GM21576 (cell line): Measurements from ENCODE around the gene RPS6KB2.
"Not testable (repeated sequence)": the region's sequence is repeated elsewhere in the genome, so short reads cannot be mapped to it uniquely, and the experiment has no call there.

ENCODE experiments used
- ATAC-seq: cut with Tn5 transposase; IDR thresholded peaks from one replicate; pipeline ENCODE4 v1.9.1; 2021; ENCODE audit warnings: mild to moderate bottlenecking, moderate library complexity; ENCODE audit not compliant: unreplicated experiment

RPS6KB2 gene

DNA sequence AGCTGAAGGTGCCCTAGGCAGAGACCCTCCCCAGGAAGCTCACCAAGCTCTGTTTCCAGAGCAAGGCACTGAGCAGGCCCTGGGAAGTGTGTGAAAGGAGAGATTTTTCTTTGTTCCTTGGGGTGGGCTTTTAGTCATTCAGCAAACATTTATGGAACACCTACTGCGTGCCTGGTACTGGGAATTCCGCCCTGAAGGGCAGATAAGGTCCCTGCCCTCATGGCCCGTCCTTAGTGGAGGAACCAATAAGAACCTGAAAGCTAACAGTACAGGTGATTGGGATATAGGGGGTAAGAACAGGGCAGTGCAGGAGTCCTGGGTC lies 36.9 kb downstream of the RPS6KB2 start:
- ATAC-seq = no peak

DNA sequence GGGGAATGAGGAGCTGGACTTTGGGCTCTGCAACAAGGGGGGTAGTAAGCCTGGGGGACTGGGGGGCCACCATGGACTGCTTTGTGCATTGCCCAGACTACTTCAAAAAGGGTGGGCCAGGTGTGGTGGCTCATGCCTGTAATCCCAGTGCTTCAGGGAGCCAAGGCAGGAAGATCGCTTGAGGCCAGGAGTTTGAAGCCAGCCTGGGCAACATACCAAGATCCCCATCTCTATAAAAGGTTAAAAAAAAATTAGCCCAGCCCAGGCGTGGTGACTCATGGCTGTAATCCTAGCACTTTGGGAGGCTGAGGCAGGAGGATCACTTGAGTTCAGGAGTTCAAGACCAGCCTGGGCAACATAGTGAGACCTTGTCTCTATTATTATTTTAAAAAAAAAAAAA lies 37.2 kb downstream of the RPS6KB2 start:
- ATAC-seq = not testable (repeated sequence)

DNA sequence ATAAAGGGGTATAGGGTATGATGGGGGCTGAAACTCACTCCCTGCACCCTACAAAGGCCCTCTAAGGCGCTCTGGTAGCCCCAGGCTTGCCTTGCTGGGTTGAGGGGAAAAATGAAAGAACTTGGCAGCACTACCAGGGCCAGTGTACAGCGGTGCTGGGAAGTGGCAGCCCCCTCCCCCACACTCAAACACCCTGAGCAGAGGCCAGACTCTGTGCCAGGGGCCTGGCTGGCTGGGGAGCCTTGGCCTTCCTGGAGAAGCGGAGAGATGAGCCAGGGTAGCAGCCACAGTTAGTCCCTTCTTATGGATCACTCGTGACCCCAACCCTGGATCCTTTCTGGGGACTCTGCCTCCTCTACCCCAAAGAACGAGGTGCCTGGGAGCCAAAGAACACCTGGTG lies 38.1 kb downstream of the RPS6KB2 start:
- ATAC-seq = no peak

DNA sequence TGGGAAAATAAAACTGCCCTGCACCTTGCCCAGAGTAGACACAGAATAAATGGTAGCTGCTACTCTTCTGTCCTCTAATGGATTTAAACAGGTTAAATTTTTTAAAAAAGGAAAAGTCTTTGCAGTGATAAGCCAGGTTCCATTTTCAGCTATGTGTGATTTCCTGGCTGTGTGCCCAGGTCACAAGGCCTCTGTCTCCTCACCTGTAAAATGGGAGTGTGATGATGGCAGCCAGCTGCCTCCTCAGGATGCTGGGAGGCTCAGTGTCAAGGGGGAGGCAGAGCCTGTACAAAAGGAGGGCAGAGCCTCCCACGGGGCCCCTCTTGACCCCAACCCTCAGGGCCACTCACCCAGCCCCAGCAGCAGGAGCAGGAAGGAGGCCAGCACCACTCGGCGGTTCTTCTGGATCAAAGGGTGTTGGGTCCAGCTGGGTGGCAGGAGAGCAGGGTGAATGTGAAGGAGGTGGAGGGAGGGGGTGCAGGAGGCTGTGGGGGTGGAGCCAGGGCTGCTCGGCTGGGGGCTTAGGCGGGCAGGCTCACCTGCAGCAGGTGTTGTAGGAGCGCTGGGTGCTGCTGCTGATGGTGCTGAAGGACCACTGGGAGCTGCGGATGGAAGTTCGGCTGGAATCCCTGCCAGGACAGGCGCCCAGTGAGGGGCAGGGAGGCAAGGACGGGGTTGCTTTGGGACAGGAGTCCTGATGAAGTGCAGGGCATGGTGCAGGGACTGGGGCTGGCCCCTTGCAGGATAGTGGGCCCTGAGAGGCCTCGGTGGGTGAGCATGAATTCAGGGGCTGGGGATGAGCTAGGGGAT lies 38.9 kb downstream of the RPS6KB2 start:
- ATAC-seq = no peak

DNA sequence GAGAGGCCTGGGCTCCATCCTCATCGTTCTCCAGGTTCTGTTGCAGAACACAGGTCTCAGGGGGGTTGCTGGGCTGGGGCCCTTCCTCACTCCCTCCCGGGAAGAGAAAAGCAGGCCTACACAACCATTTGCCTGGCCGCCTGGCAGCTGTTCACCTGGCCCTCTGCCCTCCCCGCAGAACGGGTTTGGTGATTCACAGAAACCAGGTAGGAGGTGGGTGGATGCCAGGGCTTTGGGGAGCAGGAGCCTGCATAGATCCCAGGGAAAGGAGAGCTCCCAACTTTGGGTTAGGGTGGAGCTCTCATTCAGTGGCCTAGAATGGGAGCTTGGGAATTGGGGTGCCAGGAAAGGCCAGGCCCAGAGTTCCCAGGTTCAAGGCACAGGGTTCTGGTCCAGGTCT lies 39.8 kb downstream of the RPS6KB2 start:
- no peak for ATAC-seq

DNA sequence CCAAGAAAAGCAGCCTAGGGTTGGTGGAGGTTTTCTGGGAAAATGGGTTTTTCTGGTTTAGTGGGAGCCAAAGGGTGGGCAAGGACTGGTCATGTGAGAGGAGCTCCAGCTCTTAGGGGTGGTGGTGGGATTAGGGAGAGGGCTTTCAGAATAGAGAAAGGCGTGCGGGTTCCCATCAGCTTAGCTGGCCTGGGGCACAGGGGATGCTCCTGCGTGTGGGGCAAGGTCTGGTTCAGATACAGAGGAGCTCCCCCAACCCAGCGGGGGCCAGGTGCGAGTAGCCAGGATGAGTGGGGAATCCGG lies 40.1 kb downstream of the RPS6KB2 start:
- ATAC-seq = no peak

DNA sequence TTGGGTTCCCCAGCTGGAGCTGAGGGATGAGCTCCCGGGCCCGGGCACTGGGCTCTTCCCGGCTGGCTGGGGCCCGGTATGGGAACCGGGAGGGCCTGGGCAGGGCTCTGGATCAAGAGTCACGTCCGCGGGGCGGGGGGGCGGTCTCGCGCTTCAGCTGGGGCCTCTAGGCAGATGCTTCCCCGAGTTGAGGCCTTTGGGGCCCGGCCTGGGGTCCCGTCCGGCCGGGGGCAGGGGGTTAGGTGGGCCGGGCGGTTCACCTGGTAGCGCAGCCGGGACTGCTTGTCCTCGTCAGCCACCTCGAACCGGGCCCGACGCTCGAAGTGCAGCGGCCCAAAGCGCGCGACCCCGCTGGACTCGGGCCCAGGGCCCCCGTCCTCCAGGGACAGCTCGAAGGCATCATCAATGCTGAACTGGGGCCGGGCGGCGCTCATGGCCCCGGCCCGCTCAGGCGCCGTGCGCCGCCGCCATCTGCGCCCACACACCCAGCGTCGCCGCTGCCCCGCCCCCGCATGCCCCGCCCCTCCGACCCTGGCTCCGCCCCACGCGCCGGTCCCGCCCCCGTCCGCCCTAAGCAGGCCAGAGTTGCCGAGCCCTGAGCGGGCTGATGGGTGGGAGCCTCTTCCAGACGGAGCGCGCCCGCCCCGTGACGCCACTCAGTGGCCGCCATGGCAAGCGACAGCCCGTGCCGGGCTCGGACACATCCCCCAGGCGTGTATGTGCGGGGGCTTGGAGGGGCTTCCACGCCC lies 40.6 kb downstream of the RPS6KB2 start, which contains the start of gene TMEM134:
Gene TMEM134 (minus strand): TSS at position 493 of the 749 bp plus-strand sequence. CDS start 59 bp downstream, at position 434.
- peak; percentile 58 for ATAC-seq

DNA sequence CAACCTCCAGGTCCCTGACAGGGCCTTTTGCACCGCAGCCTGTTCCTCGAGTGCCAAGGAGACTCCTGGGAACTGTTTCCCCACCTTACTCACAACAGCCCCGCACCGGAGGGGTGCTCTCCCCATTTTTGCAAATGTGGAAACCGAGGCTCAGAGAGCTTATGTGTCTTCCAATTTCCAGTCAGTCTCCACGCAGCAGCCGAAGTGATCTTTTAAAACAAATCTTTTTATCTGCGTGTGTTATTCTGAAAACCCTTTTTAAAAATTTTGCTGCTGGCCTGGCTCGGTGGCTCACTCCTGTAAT lies 41.2 kb downstream of the RPS6KB2 start:
- no peak for ATAC-seq

DNA sequence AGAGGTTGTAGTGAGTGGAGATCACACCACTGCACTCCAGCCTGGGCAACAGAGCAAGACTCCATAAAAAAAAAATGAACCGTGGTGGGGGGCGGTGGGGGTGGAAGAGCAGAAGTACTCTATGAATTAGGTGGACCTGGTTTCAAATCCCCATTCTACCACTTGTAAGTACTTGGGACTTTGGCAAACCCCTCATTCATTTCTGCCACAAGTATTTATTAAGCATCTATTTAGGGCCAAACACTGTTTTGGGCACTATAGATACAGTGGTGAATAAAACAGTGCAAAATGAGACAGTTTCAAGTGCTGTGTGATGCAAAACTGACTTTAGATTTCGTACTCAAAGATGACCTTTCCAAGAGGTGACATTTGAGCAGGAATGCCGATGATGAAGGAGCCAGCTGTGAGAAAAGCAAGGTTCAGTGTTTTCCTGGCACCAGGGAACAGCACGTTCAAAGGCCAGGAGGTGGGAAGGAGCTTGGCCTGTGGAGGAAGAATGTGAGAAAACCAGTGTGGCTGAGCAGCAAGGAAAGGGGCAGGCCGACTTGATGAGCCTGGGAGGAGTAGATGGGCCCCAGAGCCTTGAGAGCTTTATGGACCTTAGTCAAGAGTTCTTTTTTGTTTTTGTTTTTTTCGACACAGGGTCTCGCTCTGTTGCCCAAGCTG lies 42.2 kb downstream of the RPS6KB2 start:
- no peak for ATAC-seq

DNA sequence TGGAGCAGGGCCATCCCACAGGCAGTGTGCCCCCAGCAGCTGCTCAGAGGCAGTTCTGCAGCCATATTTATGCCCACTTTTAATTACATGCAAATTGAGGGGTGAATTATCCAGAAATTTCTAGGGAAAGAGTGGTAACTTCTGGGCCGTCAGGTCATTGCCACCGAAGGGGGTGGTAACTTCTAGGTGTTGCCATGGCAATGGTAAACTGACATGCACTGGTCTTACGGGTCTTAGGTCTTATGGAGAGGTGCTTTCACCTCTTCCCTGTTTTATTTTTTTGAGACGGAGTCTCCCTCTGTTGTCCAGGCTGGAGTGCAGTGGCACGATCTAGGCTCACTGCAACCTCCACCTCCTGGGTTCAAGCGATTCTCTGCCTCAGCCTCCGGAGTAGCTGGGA lies 44.6 kb downstream of the RPS6KB2 start:
- ATAC-seq = no peak

DNA sequence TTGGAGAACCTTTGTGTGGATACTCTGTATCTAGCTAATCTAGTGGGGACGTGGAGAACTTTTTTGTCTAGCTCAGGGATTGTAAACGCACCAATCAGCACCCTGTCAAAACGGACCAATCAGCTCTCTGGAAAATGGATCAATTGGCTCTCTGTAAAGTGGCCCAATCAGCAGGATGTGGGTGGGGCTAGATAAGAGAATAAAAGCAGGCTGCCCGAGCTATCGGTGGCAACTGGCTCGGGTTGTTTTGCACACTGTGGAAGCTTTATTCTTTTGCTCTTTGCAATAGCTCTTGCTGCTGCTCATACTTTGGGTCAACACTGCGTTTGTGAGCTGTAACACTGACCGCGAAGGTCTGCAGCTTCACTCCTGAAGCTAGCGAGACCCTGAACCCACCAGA lies 48.4 kb downstream of the RPS6KB2 start:
- ATAC-seq = not testable (repeated sequence)

DNA sequence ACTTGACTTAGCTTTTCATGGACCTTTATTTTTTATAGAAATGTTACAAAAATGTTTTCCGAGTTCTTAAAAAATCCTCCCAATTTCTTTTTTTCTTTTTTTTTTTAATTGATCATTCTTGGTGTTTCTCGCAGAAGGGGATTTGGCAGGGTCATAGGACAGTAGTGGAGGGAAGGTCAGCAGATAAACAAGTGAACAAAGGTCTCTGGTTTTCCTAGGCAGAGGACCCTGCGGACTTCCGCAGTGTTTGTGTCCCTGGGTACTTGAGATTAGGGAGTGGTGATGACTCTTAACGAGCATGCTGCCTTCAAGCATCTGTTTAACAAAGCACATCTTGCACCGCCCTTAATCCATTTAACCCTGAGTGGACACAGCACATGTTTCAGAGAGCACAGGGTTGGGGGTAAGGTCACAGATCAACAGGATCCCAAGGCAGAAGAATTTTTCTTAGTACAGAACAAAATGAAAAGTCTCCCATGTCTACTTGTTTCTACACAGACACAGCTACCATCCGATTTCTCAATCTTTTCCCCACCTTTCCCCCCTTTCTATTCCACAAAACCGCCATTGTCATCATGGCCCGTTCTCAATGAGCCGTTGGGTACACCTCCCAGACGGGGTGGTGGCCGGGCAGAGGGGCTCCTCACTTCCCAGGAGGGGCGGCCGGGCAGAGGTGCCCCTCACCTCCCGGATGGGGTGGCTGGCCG lies 49.2 kb downstream of the RPS6KB2 start:
- ATAC-seq = not testable (repeated sequence)

DNA sequence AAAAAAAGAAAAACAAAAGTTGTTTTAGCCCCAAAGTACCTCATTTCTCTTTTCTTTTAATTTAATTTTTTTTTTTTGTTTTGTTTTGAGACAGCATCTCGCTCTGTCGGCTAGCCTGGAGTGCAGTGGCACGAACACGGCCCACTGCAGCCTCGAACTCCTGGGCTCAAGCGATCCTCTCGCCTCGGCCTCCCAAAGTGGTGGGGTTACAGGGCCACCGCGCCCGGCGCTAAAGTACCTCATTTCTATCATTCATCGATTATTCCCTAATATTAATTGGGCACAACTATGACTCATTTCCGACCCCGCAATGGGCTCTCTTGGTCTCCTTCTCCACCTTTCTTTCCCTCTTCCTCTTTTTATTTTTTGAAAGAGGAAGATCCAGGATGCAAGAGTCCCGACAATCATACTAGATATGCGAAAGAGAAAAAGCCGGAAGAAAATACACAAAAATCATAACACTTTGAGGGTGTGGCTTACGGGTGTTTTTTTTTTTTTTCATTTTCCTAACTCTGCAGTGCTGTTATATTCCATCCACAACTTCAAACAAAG lies 54.1 kb downstream of the RPS6KB2 start:
- no peak for ATAC-seq

DNA sequence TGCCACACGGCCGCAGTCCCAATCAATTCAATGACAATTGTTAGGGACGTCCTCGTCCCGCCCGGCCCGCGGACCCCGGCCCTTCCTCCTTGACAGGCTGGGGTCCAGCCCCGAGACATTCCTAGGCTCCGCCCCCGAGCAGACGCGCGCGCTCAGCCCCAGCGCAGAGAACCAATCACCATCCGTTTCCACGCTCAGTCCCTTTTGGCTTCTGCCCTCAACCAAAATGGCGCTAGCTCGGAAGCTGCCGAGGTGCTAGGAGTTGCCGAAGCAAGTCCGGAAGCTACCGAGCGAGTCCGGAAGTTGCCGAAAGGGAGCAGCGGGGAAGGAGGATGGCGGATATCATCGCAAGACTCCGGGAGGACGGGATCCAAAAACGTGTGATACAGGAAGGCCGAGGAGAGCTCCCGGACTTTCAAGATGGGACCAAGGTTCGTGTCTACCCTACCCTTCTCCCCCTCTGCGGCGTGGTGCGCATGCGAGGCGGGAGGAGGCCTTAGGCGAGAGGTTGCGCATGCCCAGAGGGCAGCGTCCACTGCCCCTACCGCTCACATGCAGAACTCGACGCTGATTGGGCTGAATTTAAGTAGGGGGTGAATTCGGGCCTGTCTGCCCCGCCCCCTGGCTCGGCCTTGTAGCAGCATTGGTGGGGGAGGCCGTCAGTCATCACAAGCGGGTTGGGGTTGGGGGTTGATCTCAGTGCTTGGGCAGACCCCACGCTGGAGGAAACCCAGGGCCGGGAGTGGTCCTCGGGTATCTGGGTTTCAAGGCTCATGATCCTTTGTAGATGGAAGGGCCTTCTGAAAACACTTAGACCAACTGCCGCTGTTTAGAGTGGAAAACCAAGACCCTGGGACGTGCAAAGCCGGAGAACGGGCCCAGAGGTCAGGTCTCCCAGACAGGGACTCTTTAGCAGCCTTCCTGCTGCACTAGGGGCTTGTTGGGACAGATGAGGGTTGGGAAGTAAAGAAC lies 54.8 kb downstream of the RPS6KB2 start, which contains the start of gene AIP:
Gene AIP (plus strand): TSS at position 200 of the 972 bp plus-strand sequence. CDS start 133 bp downstream, at position 333.
- peak; percentile 57 for ATAC-seq

DNA sequence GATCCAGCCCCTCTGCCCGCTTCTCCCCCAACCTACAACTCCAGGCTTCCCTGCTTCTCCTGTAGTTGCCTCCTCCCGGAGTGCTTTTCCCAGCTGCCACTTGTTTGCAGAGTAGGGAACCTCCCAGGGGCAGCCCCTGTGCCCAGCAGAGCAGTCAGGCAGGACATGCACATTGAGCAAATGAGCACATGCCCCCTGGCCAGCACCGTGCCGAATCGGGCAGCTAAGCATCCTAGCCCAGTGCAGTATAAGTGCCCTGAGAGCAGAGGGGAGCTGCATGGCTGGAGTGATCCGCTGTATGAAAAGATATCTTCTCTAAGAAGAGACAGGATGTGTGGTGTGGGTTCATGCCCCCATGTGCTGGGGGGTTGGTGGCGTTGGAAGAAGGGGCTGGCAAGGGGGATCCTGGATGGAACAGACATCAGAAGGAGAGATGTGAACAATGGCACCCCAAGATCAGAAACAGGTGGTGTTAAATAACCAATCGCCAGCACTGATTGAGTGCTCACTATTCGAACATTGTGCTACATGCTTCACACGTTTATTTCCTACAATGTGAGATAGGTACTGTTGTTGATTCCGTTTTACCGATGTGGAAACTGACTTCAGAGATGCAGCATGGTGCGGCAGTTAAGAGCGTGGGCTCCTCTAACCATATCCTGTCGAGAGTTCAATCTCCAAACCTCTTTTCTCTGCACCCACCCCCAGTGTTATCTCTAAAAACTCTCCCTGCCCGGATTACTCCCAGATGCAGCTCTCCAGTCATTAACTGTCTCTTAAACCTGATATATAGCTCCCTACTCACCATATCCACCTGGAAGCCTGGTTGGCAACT lies 55.8 kb downstream of the RPS6KB2 start:
- no peak for ATAC-seq

DNA sequence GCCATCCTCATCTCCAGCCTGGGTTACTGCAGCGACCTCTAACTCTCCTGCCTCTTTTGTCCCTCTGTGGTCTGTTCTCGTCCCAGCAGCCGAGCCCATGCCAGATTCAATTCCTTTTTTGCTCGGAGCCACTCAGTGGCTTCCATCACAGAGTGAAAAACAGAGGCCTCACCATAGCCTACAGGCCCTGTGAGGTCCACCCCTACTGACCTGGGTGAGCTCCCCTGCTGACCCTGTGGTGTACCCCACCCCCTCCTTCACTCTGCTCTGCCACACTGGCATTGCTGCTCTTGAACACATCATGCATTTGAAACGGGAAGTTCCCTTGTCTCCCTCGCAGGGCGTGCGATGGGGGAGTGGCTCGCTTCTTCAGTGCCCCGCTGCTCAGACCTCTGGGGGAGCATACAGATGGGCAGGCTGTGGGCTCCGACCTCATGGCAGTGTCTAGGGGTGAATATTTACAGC lies 56.6 kb downstream of the RPS6KB2 start:
- ATAC-seq = no peak
